ENCODE measurements around the gene BAHCC1.

- no peak for TF ChIP-seq POLR2A (IDR thresholded peaks at IDR 0.05)
- TF ChIP-seq, protein P1, sequence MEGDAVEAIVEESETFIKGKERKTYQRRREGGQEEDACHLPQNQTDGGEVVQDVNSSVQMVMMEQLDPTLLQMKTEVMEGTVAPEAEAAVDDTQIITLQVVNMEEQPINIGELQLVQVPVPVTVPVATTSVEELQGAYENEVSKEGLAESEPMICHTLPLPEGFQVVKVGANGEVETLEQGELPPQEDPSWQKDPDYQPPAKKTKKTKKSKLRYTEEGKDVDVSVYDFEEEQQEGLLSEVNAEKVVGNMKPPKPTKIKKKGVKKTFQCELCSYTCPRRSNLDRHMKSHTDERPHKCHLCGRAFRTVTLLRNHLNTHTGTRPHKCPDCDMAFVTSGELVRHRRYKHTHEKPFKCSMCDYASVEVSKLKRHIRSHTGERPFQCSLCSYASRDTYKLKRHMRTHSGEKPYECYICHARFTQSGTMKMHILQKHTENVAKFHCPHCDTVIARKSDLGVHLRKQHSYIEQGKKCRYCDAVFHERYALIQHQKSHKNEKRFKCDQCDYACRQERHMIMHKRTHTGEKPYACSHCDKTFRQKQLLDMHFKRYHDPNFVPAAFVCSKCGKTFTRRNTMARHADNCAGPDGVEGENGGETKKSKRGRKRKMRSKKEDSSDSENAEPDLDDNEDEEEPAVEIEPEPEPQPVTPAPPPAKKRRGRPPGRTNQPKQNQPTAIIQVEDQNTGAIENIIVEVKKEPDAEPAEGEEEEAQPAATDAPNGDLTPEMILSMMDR (IDR thresholded peaks at IDR 0.05): no peak
- no peak for TF ChIP-seq POLR2AphosphoS5 (IDR thresholded peaks at IDR 0.05)
Measured at GRCh38 chr17:81438007-81438659, 42.9 kb downstream of the BAHCC1 start.
